GM13976 (cell line): ENCODE results near the gene ERCC6L2.

ENCODE experiments used
- DNase-seq: peaks from one replicate; pipeline ENCODE4 v3.0.0; 2012; ENCODE audit warnings: low spot score
- in situ Hi-C: fragments of 300-500 bp; cut with MboI; formaldehyde crosslinking; loops from one replicate; pipeline ENCODE4 v1.12.0; 2022; ENCODE audit warnings: low sequenced_read_pairs, mixed read lengths, inconsistent platforms; ENCODE audit not compliant: unreplicated experiment
- TF ChIP-seq, protein P1 (sequence below): IDR thresholded peaks from 2 replicates; pipeline ENCODE4 v1.5.1; 2012; ENCODE audit warnings: borderline replicate concordance, mild to moderate bottlenecking; ENCODE audit not compliant: insufficient read depth; ENCODE audit errors: extremely low read depth, missing control alignments, control extremely low read depth

ERCC6L2 gene

DNA sequence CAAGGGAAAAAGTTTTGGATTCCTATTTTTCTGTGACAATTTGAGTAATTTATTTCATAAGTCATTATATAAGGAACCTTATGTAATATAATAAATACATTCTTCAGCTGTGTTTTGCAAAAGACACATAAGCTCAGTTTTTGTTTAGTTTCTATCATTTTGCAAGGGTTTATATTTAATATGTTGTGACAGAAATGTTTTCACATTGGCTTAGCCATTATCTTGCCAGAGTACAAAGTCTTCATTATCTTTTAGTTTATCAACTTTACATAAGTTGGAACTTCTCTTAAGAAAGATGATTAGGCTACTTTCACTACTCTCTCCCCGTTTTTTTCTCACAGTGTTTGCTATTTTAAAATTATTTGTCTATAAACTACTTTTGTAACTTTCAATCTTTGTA lies 54.8 kb downstream of the ERCC6L2 start:
- in situ Hi-C loops: no loop called here
- DNase-seq: no peak
- TF ChIP-seq, protein P1, sequence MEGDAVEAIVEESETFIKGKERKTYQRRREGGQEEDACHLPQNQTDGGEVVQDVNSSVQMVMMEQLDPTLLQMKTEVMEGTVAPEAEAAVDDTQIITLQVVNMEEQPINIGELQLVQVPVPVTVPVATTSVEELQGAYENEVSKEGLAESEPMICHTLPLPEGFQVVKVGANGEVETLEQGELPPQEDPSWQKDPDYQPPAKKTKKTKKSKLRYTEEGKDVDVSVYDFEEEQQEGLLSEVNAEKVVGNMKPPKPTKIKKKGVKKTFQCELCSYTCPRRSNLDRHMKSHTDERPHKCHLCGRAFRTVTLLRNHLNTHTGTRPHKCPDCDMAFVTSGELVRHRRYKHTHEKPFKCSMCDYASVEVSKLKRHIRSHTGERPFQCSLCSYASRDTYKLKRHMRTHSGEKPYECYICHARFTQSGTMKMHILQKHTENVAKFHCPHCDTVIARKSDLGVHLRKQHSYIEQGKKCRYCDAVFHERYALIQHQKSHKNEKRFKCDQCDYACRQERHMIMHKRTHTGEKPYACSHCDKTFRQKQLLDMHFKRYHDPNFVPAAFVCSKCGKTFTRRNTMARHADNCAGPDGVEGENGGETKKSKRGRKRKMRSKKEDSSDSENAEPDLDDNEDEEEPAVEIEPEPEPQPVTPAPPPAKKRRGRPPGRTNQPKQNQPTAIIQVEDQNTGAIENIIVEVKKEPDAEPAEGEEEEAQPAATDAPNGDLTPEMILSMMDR: no peak

DNA sequence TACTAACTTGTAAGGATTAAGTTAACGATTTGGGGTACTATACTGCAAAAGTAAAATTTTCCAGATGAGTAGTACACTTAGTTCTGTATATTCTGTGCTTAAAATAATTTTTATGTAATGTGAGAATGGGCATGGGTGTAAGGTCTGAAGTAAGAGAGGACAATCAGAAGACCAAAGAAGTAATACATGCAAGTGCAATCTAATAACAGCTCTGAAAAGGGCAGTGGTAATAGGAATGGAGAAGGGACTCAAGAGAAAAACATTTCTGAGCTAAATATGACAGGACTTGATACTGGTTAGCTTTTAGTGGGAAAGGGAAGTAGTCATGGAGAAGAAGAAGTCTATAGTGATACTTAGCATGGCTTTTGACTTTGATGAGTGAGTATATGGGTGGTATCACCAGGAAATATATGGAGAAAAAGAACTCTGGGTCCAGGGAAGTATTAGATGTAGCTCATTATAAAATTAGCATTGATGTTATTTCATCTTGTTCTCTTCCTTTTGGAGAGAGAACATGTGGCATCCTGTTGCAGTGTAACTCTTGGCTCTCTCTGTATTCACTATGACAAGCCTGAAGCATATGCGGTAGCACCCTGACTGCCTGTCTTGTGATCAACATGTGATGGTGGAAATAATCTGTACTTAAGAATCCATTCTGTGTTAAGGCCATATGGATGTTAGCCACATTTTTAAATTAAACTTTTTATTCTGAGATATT lies 60.5 kb downstream of the ERCC6L2 start:
- in situ Hi-C loops: no loop called here
- TF ChIP-seq, protein P1: no peak
- DNase-seq: no peak

DNA sequence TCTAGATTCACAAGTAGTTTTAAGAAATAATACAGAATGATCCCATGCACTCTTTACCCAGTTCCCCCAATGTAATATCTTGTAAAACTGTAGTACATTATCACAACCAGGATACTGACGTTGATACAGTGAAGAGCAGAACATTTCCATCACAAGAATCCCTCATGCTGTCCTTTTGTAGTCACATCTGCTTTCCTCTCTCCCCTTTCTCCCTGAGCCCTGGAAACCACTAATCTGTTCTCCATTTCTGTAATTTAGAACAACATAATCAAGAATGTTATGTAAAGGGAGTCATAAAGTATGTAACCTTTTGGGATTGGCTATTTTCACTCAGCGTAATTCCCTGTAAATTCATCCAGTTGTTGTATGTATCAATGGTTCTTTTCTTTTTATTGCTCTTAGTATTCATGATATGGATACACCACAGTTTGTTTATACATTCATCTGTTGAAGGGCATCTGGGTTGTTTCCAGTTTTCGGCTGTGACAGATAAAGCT lies 61.1 kb downstream of the ERCC6L2 start:
- in situ Hi-C loops: no loop called here
- TF ChIP-seq, protein P1: no peak
- no peak for DNase-seq

DNA sequence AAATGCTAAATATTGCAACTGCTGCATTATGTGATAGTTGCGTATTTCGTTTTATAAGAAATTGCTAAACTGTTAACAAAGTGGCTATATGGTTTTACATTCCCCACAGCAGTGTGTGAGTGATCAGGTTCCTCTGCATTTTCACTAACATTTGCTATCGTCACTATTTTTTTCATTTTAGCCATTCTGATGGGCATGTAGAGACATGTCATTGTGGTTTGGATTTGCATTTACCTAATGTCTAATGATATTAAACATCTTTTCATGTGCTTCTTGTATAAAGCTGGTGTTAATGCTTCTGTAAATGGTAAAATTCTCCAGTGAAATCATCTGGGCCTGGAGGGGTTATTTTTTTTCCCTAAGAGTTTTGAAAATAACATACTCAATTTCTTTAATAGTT lies 61.6 kb downstream of the ERCC6L2 start:
- TF ChIP-seq, protein P1: no peak
- in situ Hi-C loops: no loop called here
- no peak for DNase-seq

DNA sequence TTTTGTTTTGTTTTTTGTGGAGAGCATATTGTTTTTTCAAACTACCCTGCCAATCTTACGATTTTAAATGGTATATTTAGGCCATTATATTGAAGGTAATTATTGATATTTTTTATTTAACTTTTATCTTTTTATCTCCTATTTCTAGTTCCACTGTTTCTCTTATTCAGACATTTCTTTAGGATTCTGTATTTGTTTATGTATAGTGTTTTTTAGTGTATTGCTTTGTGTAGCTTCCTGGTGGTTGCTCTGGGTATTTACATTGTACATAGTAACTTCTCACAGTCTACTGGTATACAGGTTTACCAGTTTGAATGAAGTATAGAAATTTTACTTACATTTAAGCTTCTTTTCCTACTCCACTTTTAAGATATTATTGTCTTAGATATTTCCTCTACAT lies 63.2 kb downstream of the ERCC6L2 start:
- DNase-seq: no peak
- TF ChIP-seq, protein P1: no peak
- in situ Hi-C loops: no loop called here

DNA sequence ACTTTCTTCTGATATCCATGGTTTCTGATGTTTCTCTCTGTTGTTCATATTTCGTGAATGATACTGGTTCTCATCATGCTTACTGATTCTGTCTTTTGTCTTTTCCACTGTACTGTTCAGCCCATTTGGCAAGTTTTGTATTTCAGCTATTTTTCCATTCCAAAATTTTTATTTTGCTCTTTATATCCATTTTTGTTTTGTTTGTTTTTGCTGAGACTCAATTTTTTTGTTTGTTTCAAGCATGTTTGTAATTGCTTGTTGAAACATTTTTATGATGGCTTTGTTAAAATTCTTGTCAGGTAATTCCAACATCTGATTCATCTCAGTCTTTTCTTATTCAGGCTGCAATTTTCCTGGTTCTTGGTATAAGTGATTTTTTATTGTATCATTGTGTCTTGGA lies 64.0 kb downstream of the ERCC6L2 start:
- TF ChIP-seq, protein P1: no peak
- no peak for DNase-seq
- in situ Hi-C loops: no loop called here
